Stimulated activated naive B cell treated with anti-CD40 and anti-IgM and Interleukin-4, amounts not matched to agents 10 μg/mL and 1 μg/mL and 100 μg/mL, for 72 hours (primary cell): Measurements from ENCODE around the gene GGN.

Experiments
- ATAC-seq, 2 donors: fragments of 150-1000 bp; cut with Tn5 transposase; replicated peaks; 2 replicates each; pipeline ENCODE4 v1.10.0; 2021; ENCODE audit warnings: moderate library complexity in 1 of 2
- DNase-seq: peaks from one replicate; pipeline ENCODE4 v3.0.0; 2021
- H3K27ac Mint-ChIP-seq: one replicate; pipeline ENCODE4 v1.8.0; 2022; ENCODE audit warnings: mild to moderate bottlenecking, mixed read lengths
- H3K27me3 Mint-ChIP-seq, 2 donors: one replicate each; pipeline ENCODE4 v1.8.0; 2022; ENCODE audit warnings: mixed read lengths in 2 of 2
- H3K36me3 Mint-ChIP-seq, 2 donors: one replicate each; pipeline ENCODE4 v1.8.0; 2022; ENCODE audit warnings: mixed read lengths in 2 of 2, mild to moderate bottlenecking in 1 of 2
- H3K4me1 Mint-ChIP-seq, 2 donors: one replicate each; pipeline ENCODE4 v1.8.0; 2022; ENCODE audit warnings: mixed read lengths in 2 of 2, mild to moderate bottlenecking in 1 of 2
- H3K4me3 Mint-ChIP-seq, 2 donors: one replicate each; pipeline ENCODE4 v1.8.0; 2022; ENCODE audit warnings: mild to moderate bottlenecking in 2 of 2, mixed read lengths in 2 of 2, moderate library complexity in 1 of 2
- H3K9me3 Mint-ChIP-seq, 2 donors: one replicate each; pipeline ENCODE4 v1.8.0; 2022; ENCODE audit warnings: mixed read lengths in 2 of 2, mild to moderate bottlenecking in 1 of 2

GGN gene

DNA sequence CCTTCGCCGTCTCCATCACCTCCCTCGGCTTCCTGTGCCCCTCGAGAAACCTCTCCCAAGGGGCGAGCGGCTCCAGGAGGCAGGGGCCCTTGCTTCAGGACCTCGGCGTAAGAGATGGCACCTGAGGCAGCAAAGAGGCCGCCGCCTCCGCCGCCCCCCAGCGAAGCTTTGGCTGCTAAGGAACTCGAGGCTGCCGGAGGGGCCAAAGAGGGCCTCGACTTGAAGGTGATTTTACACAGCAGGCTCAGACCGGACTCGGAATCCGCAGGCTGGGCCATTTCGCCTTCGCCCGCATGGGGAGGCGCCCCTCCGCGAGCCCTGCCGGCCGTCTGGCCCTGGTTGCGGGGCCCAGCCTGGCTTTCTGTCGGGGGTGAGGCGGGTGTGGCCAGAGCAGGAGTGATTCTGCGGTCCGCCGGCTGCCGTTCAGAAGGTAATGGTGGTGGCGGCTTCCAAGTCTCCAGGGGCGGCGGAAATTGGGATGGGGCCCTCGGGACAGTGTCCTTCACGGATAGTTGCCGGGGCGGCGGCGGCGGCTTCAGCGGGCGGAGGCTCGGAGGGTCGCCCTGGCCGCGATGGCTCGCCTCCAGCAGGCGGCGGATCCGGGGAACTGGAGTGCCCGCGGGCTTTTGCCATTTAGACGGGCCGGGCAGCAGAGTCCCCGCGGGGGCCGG lies 1.4 kb downstream of the GGN start:
- Mint-ChIP-seq H3K9me3 (no peaks in the 10 kb centered on the region), H3K4me3 (peak overlapping the region in 1 of 2 donors; percentile 47), H3K36me3 (peaks cover 43 to 48% of the 10 kb centered on the region in 2 donors), H3K4me1 (peaks cover 20 to 44% of the 10 kb centered on the region in 2 donors), H3K27ac (no peak overlapping the region), H3K27me3 (peaks cover 31 to 36% of the 10 kb centered on the region in 2 donors)
- no peak for ATAC-seq
- DNase-seq, result no peak

GRCh38 chr19:38385804-38386257 lies 2.0 kb downstream of the GGN start:
- no peak for DNase-seq
- H3K4me3 Mint-ChIP-seq, result peak overlapping the region in 1 of 2 donors; percentile 68
- H3K36me3 Mint-ChIP-seq, result peaks cover 49 to 54% of the 10 kb centered on the region in 2 donors
- ATAC-seq, result no peak
- H3K27me3 Mint-ChIP-seq, result peaks cover 28 to 30% of the 10 kb centered on the region in 2 donors
- no peak overlapping the region for H3K27ac Mint-ChIP-seq
- H3K4me1 Mint-ChIP-seq, result peaks cover 20 to 44% of the 10 kb centered on the region in 2 donors
- H3K9me3 Mint-ChIP-seq, result no peaks in the 10 kb centered on the region

GRCh38 chr19:38385057-38385803 lies 2.6 kb downstream of the GGN start:
- DNase-seq (no peak), ATAC-seq (no peak)
- peak overlapping the region; percentile 16 for H3K27ac Mint-ChIP-seq
- H3K4me3 Mint-ChIP-seq, result peak overlapping the region in 1 of 2 donors; percentile 68
- H3K9me3 Mint-ChIP-seq, result no peaks in the 10 kb centered on the region
- H3K36me3 Mint-ChIP-seq, result peaks cover 53 to 60% of the 10 kb centered on the region in 2 donors
- peaks cover 21 to 44% of the 10 kb centered on the region in 2 donors for H3K4me1 Mint-ChIP-seq
- H3K27me3 Mint-ChIP-seq, result peaks cover 24 to 28% of the 10 kb centered on the region in 2 donors

DNA sequence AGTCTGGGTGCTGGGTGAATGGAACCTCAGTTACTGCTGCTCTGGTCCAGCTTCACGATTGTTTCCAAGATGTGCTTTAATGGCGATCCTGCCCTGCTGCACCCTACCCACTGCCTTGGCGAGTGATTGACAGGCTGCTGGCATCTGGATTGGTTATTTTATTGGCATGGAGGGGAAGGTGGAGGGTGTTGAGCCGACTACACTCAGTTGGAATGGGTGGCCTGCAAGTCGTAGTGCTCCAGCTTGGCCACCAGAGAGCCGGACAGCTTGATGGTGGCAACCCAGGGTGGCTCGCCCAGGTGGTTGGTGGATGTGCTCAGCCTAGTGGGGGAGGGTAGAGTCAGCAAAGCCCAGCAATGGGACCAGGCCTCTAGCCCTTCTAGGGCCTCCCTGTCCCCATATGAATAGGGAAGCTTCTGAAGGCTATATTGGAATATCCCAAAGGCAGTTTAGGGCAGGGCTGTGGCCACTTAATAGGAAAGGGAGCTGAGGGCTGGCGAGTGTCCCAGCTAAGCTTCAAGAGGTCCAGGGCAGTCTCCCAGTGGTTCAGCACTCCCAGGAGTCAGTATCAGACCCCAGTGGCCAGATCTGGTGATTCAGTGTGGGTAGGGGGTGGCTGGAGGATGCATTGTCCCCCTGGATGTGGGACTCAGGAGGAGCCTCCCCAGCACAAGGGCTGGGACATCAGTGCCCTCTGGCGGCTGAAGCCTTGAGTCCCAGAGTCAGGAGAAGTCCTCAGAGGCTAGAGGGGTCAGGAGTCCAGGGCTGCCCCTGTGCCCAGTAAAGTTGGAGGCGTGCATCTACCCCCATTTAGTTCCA lies 3.4 kb downstream of the GGN start:
- Mint-ChIP-seq H3K9me3 (no peaks in the 10 kb centered on the region), H3K27ac (peak overlapping the region; percentile 16), H3K4me1 (peaks cover 20 to 41% of the 10 kb centered on the region in 2 donors), H3K4me3 (no peak overlapping the region), H3K36me3 (peaks cover 57 to 66% of the 10 kb centered on the region in 2 donors), H3K27me3 (peaks cover 16 to 20% of the 10 kb centered on the region in 2 donors)
- ATAC-seq (no peak), DNase-seq (no peak)

GRCh38 chr19:38383743-38384142 lies 4.1 kb downstream of the GGN start:
- Mint-ChIP-seq H3K27ac (no peak overlapping the region), H3K36me3 (peaks cover 63 to 72% of the 10 kb centered on the region in 2 donors), H3K4me1 (peaks cover 20 to 47% of the 10 kb centered on the region in 2 donors), H3K9me3 (no peaks in the 10 kb centered on the region), H3K4me3 (no peak overlapping the region), H3K27me3 (peaks cover 14 to 18% of the 10 kb centered on the region in 2 donors)
- DNase-seq (no peak), ATAC-seq (no peak)

GRCh38 chr19:38383184-38383583 lies 4.7 kb downstream of the GGN start:
- Mint-ChIP-seq H3K27me3 (peaks cover 12 to 16% of the 10 kb centered on the region in 2 donors), H3K4me1 (peaks cover 19 to 45% of the 10 kb centered on the region in 2 donors), H3K4me3 (no peak overlapping the region), H3K36me3 (peaks cover 65 to 72% of the 10 kb centered on the region in 2 donors), H3K9me3 (no peaks in the 10 kb centered on the region), H3K27ac (no peak overlapping the region)
- DNase-seq, result no peak
- ATAC-seq, result no peak

DNA sequence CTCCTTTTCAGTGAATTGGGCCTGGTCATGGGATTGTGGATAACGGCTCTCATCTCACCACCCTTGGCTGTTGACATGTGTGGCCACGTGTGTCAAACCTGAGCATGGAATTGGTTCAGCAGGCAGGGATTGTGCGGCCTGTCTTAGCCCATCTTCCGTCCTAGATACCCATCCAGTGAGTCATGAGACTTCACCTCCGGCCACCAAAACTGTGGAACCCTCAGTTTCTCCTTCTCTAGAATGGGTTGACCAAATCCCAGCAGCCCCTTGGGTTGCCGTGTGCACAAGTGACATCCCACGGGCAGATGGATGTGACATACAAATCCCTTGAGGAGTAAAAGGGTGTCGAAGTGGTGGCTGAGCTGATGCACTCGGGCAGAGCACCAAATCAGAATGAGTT lies 6.7 kb downstream of the GGN start:
- H3K27me3 Mint-ChIP-seq, result peaks cover 6 to 8% of the 10 kb centered on the region in 2 donors
- ATAC-seq, result no peak
- no peaks in the 10 kb centered on the region for H3K9me3 Mint-ChIP-seq
- DNase-seq, result no peak
- peaks cover 72% of the 10 kb centered on the region in 2 donors for H3K36me3 Mint-ChIP-seq
- H3K27ac Mint-ChIP-seq, result no peak overlapping the region
- peaks cover 14 to 33% of the 10 kb centered on the region in 2 donors for H3K4me1 Mint-ChIP-seq
- H3K4me3 Mint-ChIP-seq, result no peak overlapping the region

DNA sequence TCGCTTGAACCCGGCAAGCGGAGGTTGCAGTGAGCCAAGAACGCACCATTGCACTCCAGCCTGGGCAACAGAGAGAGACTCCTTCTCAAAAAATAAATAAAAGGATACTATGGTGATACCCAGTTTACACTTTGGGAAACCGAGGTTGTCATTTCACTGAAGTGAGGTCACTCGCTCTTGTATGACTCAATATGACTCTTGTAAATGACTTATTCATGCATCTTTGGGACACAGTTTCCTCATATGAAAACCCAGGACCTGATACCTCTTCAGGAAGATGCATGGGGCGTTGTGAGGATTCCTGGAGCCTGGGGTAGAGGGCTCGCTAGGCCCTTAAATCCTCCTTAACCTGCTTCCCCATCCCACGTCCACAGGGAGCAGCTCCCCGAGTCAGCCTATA lies 9.0 kb downstream of the GGN start:
- peaks cover 64% of the 10 kb centered on the region in 2 donors for H3K36me3 Mint-ChIP-seq
- H3K4me1 Mint-ChIP-seq, result peaks cover 22 to 34% of the 10 kb centered on the region in 2 donors
- ATAC-seq, result no peak
- H3K9me3 Mint-ChIP-seq, result no peaks in the 10 kb centered on the region
- H3K27ac Mint-ChIP-seq, result no peak overlapping the region
- no peak for DNase-seq
- no peak overlapping the region for H3K4me3 Mint-ChIP-seq
- H3K27me3 Mint-ChIP-seq, result no peaks in the 10 kb centered on the region

GRCh38 chr19:38377052-38377451 lies 10.8 kb downstream of the GGN start:
- Mint-ChIP-seq H3K9me3 (no peaks in the 10 kb centered on the region), H3K27ac (no peak overlapping the region), H3K4me1 (peaks cover 20 to 34% of the 10 kb centered on the region in 2 donors), H3K27me3 (no peaks in the 10 kb centered on the region), H3K36me3 (peaks cover 46% of the 10 kb centered on the region in 2 donors), H3K4me3 (no peak overlapping the region)
- DNase-seq (no peak), ATAC-seq (no peak)

- Mint-ChIP-seq H3K27me3 (no peaks in the 10 kb centered on the region), H3K9me3 (no peaks in the 10 kb centered on the region), H3K36me3 (peaks cover 41% of the 10 kb centered on the region in 2 donors), H3K27ac (no peak overlapping the region), H3K4me3 (peak overlapping the region; percentile 67 to 98), H3K4me1 (peaks cover 20 to 34% of the 10 kb centered on the region in 2 donors)
- ATAC-seq (no peak), DNase-seq (no peak)
Observed at GRCh38 chr19:38376576-38376975, 11.3 kb downstream of the GGN start.

DNA sequence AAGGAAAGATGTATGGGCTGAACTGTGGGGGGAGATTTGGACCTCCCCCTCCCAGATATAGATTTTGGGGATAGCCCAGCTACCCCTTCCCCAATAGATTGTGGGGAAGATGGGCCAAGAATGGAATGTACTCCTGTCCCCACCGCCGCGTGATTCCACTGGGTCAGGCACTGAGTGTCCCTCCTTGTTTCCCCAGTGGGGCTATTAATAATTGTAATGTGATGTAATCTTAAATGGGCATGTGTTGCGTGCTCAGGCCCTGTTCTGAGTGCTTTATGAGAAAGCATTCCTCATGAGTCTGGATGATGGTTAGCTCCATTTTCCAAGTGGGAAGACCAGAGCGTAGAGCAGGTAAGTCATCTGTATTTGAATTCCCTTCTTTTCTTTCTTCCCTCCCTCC lies 12.1 kb downstream of the GGN start:
- peak overlapping the region; percentile 94 to 98 for H3K4me3 Mint-ChIP-seq
- H3K27me3 Mint-ChIP-seq, result peaks cover under 1 to 1% of the 10 kb centered on the region in 2 donors
- peaks cover 20 to 34% of the 10 kb centered on the region in 2 donors for H3K4me1 Mint-ChIP-seq
- no peaks in the 10 kb centered on the region for H3K9me3 Mint-ChIP-seq
- no peak for ATAC-seq
- peaks cover 33% of the 10 kb centered on the region in 2 donors for H3K36me3 Mint-ChIP-seq
- H3K27ac Mint-ChIP-seq, result no peak overlapping the region
- DNase-seq, result no peak

- Mint-ChIP-seq H3K4me3 (peak overlapping the region; percentile 94 to 98), H3K36me3 (peaks cover 26 to 29% of the 10 kb centered on the region in 2 donors), H3K27ac (peak overlapping the region; percentile 100), H3K27me3 (peaks cover 7 to 8% of the 10 kb centered on the region in 2 donors), H3K9me3 (no peaks in the 10 kb centered on the region), H3K4me1 (peaks cover 18 to 34% of the 10 kb centered on the region in 2 donors)
- ATAC-seq, result peak; percentile 10 to 17
- no peak for DNase-seq
Observed at GRCh38 chr19:38375098-38375493, 12.7 kb downstream of the GGN start.

DNA sequence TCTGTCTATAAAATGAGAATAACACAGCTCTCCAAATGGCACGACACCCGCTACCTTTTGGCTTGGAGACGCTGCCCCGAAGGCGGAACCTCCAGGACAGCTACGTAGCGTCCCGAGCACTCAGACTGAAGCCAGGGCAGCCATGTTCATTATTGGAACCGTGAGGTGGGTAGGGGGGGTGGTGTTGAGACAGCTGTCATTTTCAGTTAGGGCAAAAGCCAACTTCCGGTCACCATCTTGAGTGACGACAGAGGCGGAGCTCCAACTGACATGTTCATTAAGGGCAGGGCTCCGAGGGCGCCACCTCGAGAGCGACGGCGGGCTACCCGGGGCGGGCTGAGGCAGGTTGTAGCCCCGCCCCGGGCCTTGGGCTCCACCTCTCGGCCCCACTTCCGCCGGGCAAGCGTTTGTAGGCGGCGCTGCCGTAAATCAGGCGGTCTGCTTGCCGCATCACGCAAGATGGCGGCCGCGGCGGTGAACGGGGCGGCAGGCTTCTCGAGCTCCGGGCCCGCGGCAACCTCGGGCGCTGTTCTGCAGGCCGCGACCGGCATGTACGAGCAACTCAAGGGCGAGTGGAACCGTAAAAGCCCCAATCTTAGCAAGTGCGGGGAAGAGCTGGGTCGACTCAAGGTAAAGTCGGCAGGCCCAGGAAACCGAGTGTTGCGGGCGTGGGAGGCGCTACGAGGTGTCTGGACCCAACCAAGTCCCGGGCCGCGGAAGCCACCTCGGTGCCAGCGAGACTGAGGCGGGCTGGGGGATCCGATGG lies 13.3 kb downstream of the GGN start, which contains the start of gene PSMD8:
Gene PSMD8, plus strand, starts transcription at position 240 of the 766 bp plus-strand sequence. Its CDS starts 31 bp downstream, at position 271.
- Mint-ChIP-seq H3K9me3 (no peaks in the 10 kb centered on the region), H3K27me3 (peaks cover 10 to 11% of the 10 kb centered on the region in 2 donors), H3K4me1 (peaks cover 18 to 33% of the 10 kb centered on the region in 2 donors), H3K4me3 (peak within 1 kb of the TSS; percentile 94 to 98), H3K36me3 (peaks cover 22 to 27% of the 10 kb centered on the region in 2 donors), H3K27ac (peak within 1 kb of the TSS; percentile 100)
- peak; percentile 96 to 98 for ATAC-seq
- peak; percentile 99 for DNase-seq
